HG03378 (cell line): ENCODE measurements around the gene TSHZ2.
"Not testable (repeated sequence)": the region's sequence is repeated elsewhere in the genome, so short reads cannot be mapped to it uniquely, and the experiment has no call there.

ENCODE experiments used
- ATAC-seq: cut with Tn5 transposase; IDR thresholded peaks from one replicate; pipeline ENCODE4 v1.9.1; 2021; ENCODE audit warnings: mild to moderate bottlenecking, moderate library complexity; ENCODE audit not compliant: unreplicated experiment

Gene TSHZ2

DNA sequence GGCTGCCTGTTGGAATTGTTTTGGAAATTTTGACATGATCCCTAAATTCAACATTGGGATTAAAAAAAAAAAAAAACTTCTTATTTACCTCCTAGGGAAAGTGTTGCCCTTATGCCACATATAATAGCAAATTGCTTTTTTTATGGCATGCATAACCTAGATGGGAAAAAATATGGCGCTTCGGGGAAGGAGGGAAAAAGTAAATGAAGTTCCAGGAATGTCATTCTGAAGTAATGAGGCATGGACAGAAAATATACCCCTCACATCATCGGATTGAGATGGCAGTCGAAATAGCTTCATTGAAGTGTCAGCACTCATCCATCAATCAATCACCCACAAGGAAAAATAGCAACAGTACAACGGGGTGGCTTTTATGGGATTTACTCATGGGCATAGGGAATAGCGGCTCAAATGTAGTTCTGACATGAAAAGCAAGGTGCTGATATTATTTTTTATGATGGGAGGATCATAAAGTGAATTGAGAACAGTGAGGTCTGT, 516.7 kb downstream of the TSHZ2 start:
- ATAC-seq, result no peak

GRCh38 chr20:53489528-53489927, 517.4 kb downstream of the TSHZ2 start:
- no peak for ATAC-seq

DNA sequence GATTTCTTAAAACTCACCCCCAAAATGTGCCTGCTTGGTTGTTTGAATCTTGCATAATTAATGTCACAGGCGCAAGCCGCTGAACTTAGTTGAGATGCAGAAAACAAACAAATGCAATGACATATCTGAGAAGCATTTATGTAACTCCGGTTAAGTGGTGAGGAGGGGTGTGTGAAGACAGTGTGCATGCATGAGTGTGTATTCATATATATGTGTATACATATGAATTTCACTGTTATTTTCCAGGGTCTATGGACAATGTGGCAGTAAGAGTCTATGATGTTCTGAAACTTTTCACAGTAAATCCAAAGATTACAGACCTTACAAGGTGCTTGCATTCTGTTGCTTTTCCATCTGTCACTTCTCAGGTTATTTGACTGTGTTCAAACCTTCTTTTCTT, 518.5 kb downstream of the TSHZ2 start:
- ATAC-seq, result no peak

DNA sequence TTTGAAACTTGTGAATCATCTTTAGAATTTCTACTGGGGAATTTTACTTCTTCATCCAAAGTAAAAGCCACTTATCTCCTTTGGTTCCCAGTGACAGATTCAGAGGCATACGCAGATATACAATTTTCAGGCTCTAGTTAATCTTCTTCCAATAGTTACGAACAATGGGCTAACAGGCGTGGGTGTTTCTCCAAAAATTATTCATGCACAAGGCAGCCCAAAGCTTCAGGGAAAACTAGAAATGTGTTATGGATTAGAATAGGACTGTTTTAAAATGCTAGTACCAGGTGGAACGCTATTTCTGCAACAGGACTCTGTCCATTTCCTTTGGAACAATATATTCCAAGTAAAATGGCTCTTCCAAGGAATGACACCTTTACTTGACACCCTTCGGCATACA, 519.3 kb downstream of the TSHZ2 start:
- ATAC-seq, result no peak

DNA sequence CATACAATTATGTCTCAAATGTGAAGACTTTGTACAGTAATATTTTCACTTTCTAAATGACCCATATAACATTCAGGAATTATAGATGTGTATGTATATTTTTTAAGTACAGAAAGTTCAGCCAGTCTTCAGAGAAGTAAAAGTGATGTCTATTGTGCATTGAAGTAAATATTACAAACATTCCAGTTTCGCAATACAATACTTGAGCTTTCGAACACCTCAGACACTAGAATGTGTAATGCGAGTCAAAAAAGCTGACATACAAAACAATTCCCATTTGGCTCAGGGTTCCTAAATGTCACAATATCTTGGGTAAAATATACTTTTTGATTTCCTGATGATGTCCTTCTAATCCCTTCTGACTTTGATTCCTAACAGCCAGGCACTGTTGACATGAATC, 520.1 kb downstream of the TSHZ2 start:
- no peak for ATAC-seq

- no peak for ATAC-seq
Measured at GRCh38 chr20:53493311-53493857, 521.2 kb downstream of the TSHZ2 start.

DNA sequence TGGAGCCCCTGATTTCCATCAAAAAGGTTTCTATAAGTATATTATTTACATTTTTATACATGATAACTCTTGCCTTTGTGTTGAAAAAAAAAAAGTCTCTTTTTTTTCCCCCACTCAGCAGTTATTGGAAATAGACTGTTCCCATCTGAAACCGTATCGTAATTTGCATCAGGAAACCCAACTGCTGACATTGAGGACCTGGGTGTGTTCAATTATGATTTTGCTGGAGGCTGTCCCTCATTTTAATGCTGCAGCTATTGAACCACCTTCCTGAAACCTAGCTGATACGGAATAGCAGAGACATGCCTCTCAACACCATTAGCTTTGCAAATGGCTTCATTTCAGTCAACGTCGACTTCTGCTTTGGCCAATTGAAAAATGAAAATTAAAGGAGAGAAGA, 522.6 kb downstream of the TSHZ2 start:
- ATAC-seq, result no peak

DNA sequence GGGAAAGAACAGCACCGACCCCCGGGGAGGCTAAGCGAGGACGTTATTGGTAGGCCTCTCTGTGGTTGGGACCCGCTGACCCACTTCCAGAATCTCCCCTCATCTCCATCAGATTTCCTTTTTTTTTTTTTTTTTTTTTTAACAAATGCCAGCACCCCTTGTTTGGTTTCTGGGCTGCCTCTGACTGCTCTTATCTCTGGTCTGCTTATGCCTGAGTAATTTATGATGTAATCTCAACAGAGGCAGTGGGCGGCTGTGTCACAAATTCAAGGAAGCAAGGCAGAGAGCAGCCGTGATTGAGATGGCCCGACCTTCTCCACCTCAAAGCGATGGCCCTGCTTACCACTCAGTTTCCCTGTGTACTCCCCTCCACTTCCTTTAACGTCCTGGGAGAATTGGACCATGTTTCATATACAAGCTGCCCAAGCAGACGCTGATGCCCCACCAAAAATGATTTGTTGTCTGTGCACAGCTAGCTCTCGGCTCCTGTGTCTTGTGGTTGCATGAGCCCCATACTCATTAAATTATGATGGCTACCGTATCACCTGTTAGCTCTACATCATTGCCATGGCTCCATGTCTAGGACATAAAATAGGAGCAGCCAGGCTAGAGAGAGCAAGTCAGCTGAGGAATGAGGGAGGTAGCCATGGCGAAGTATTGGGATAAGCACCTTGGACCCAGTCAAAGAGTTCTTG, 523.4 kb downstream of the TSHZ2 start:
- no peak for ATAC-seq

GRCh38 chr20:53497246-53497645, 525.1 kb downstream of the TSHZ2 start:
- ATAC-seq, result no peak

DNA sequence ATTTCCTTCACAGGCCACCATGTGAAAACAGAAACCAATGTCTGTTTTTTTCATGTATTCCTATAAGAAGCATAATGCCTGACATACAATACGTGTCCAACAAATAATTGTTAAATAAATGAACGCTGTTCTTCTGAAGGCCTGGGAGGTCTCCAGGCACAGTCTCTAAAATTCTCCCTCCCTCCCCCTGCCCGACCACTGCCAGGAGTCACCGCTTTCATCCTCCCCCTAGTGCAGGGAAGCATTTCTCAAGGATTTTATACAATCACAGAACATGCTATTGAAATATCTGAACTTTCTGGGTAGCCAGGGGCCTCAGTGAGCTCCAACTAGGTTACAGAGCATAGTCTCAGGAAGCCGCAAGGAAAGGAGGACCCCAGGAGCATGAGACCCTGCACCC, 526.2 kb downstream of the TSHZ2 start:
- no peak for ATAC-seq

DNA sequence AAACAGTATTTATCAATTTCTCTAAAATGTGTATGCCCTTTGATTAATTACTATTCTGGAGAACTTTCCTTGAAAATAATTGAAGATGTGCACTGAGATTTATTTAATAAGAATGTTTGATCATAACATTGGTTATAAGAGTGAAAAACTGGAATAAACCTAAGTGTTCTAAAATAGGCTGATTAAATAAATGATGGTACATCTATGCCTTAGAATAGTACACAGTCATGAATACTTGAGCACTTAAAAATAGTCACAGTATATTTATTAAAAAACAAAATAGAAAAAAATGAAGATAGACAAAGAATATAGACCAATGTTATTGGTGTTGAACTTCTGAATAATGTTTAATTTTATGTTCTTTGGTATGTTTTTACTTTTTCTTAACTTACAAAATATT, 528.5 kb downstream of the TSHZ2 start:
- no peak for ATAC-seq

- ATAC-seq, result no peak
Measured at GRCh38 chr20:53502820-53503219, 530.7 kb downstream of the TSHZ2 start.

DNA sequence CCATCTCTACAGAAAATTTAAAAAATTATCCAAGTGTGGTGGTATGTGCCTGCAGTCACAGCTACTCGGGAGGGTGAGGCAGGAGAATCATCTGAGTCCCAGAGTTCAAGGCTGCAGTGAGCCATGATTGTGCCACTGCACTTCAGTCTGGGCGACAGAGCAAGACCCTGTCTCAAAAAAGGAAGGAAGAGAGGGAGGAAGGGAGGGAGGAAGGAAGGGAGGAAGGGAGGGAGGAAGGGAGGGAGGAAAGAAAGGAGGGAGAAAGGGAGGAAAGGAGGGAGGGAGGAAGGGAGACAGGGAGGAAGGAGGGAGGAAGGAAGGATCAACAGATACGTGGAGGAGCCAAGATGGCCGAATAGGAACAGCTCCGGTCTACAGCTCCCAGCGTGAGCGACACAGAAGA, 531.4 kb downstream of the TSHZ2 start:
- no peak for ATAC-seq

DNA sequence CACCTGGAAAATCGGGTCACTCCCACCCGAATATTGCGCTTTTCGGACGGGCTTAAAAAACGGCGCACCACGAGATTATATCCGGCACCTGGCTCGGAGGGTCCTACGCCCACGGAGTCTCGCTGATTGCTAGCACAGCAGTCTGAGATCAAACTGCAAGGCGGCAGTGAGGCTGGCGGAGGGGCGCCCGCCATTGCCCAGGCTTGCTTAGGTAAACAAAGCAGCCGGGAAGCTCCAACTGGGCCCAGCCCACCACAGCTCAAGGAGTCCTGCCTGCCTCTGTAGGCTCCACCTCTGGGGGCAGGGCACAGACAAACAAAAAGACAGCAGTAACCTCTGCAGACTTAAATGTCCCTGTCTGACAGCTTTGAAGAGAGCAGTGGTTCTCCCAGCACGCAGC, 531.9 kb downstream of the TSHZ2 start:
- not testable (repeated sequence) for ATAC-seq

DNA sequence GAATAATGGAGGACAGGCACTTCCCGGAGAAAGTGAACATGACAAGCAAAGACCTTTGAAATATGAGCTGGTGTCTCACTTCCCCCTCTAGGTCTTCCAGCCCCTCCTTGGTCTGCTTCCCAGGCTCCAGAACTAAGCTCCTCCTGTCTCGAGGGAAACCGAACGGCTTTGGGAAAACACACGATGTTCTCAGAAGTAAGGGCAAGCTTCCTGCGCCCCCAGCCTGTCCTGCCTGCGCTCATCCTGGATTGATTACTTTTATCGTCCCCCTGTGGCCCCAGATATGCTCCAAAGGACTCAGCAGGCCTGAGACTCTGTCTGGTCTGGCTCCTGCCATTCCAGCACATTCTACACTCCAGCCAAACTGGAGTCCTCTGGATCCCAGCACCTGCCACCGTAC, 538.1 kb downstream of the TSHZ2 start:
- ATAC-seq, result no peak

- no peak for ATAC-seq
Measured at GRCh38 chr20:53510704-53511103, 538.5 kb downstream of the TSHZ2 start.

- no peak for ATAC-seq
Measured at GRCh38 chr20:53512076-53512475, 539.9 kb downstream of the TSHZ2 start.

- no peak for ATAC-seq
Measured at GRCh38 chr20:53513168-53513488, 541.0 kb downstream of the TSHZ2 start.

- no peak for ATAC-seq
Measured at GRCh38 chr20:53513489-53514298, 541.5 kb downstream of the TSHZ2 start.

DNA sequence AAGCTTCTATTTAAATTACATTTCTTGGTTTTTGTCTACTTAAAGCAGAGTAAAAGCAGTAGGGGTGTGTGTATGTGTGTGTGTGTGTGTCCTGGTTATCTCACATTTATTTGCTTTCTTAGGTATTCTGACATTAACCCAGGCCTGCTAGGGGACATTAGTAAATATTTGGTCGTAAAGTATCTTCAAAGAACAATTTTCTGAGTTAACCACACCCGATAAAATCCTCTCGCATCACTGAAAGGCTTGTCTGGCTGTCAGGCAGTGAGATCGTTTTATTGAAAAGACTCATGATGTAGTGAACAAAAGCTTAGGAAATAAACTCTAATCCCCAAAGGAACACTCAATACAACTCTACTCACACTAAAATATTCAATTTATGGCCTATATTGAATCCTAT, 543.6 kb downstream of the TSHZ2 start:
- no peak for ATAC-seq

DNA sequence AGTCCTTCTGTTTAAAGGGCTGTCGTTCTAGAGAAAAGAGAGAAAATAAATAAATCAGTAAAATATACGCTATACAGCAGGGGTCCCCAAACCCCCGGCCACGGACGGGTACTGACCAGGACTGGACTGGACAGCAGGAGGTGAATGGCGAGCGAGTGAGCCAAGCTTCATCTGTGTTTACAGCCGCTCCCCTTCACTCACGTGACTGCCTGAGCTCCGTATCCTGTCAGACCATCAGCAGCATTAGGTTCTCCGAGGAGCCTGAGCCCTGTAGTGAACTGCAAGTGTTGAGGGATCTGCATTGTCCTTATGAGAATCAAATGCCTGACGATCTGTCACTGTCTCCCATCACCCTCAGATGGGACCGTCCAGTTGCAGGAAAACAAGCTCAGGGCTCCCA, 545.0 kb downstream of the TSHZ2 start:
- ATAC-seq, result no peak

DNA sequence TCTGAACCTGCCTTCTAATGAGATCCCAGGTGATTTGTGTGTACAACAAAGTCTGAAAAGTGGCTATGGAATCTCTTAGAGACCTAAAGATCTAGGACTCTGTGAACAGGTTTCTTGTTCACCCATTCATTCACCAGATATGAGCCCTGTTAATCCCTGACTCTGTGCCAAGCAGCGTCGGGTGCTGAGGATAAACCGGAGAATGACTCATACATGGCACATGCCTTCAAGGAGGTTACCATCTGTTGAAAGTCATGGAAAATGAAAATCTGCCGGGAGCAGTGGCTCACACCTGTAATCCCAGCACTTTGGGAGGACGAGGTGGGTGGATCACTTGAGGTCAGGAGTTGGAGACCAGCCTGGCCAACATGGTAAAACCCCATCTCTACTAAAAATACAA, 549.3 kb downstream of the TSHZ2 start:
- ATAC-seq, result not testable (repeated sequence)
